ENCODE data around the gene IRX1.

IRX1 gene

GRCh38 chr5:3600106-3601060 is 4.8 kb downstream of the IRX1 start:
- DNase-seq (ENCODE audit: low read depth, low spot score) = no peak

DNA sequence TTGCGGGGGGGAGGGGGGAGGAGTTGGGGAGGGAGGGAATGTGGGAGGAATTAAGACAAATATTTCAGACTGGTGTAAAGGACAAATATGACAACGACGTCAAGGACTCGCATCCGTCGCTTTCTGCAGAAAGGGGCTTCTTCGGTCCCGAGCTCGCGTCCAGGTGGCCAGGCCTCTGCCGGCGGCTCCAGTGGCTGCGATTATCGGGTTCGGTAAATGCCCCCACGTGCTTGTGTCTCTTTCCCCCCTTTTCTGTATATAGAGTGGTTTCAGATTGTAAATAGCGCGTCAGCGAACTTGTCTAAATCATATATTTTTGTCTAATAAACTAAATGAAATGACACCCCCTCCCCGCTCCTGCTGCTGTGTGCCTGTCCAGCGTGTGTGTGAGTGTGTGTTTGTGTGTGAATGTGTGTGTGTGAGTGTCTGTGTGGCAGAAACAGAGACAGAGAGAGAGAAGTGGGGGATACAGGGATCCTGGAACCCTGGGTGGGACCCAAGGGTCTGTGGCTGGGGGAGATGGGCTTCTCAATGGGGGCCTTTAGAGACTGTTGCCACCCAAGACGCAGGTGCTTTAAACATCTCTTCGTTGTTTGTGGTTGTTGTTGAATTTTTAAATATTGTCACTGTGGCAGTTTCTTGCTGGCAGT is 5.6 kb downstream of the IRX1 start:
- DNase-seq (ENCODE audit: low read depth, low spot score) = no peak

GRCh38 chr5:3601911-3602782 is 6.5 kb downstream of the IRX1 start:
- DNase-seq (ENCODE audit: low read depth, low spot score) = no peak

DNA sequence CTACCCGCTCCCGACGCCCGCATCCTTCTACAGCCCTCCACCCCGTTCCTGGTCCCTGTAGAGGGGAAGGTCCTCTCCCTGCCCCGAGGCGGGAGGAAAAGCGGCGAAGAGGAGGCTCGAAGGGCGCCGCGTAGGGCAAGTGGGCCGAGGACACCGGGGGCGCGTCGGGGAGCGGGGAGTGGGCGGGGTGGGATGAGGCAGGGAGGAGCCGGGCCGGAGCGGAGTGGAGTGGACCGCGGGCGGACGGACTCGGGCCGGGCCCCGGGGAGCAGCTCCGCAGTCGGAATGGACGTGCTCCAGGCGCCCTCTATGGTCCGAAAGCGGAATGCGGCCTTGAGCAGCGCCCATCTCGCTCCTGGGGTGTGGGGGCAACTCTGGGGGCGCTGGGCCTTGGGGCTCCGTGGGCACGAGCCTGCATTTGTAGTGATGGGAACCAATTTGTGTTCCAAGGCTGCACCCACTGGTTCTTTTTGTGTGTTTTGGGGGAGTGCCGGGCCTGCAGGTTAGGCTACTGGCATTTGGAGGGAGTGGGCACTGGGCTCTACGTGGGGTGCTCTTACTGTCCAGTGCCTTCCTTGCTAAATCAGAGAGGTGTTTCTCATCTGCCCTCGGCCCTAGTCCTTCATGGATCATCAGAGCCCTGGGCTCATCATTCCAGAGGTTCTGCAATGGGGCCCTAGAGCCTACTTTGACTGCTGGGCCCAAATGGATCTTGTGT is 7.3 kb downstream of the IRX1 start:
- DNase-seq (ENCODE audit: low read depth, low spot score) = no peak

- DNase-seq (ENCODE audit: low read depth, low spot score) = no peak
Observed at GRCh38 chr5:3604501-3604900, 8.9 kb downstream of the IRX1 start.

GRCh38 chr5:3605298-3606010 is 9.8 kb downstream of the IRX1 start:
- no peak for DNase-seq (ENCODE audit: low read depth, low spot score)

DNA sequence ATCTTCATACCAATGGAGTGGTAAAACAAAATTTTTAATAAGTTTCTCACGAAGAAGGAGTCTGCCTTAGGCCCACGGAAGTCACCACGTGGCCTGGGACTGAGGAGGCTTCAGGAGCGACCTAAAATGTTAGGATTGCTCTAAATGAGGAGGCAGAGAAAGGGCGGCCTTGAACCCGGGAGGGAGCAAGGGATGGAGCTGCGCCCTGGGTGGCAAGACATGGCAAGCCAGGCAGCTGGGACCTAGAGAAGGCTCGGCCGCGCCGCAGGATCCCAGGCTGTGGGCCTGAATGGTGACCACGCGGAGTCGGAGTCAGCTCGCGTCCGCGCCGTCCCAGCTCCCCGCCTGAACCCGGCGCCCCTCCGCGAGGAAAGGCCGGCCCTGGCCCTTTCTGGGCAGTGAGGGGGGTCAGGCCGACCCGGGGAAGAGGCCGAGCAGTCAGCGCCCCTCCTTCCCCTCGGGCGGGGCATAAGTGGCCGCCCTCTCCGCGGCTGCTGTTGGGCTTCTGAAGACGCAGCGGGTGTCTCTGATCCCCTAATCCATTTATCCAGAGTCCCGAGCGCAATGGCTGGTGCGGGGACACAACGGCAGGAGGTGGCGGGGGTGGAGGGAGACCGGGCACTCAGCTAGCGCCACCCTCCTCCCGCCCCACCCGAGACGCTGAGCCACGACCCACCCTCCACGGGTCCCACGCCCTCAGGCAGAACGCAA is 10.6 kb downstream of the IRX1 start:
- no peak for DNase-seq (ENCODE audit: low read depth, low spot score)

GRCh38 chr5:3607541-3608181 is 12.0 kb downstream of the IRX1 start:
- DNase-seq (ENCODE audit: low read depth, low spot score) = no peak

GRCh38 chr5:3609120-3609681 is 13.6 kb downstream of the IRX1 start:
- no peak for DNase-seq (ENCODE audit: low read depth, low spot score)

DNA sequence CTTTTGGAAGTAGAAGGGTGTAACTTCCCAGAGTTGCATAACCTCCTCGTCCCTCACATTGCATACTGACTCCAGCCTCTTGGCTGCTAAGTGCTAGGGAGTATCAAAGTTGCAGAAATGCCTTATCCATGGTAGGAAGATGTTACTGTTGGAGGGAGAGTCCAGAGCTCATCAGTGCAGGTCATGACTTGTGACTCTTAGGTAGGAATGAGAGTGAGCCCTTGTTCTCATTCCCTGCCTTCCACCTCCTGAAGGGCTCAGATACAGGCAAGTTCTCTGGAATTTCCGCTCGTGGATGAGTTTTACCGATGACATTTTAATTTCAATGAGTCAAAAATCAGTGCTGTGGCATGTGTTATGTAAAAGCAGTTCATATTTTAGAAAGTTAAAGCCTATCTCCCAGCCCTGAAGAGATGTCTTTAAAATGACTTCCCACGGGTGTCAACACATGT is 17.0 kb downstream of the IRX1 start:
- no peak for DNase-seq (ENCODE audit: low read depth, low spot score)

DNA sequence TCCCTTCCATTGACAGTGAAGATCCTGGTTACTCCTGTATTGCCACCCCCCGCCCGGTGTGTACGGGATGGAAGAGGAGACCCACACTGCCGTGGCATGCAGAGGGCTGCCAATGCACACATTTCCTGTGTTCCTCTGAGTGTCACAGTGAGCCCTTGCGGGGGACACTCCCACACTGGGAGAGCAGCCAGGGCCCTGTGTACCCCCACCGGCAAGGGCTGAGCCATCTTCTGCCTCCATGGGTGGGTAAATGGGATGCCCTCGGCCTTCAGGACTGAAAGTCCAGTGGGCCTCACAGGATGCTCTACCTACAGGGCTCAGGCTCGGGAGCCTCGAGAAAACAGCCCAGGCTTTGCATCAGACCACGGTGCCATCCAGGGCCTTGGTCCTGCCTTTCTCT is 18.1 kb downstream of the IRX1 start:
- DNase-seq (ENCODE audit: low read depth, low spot score) = no peak

- no peak for DNase-seq (ENCODE audit: low read depth, low spot score)
Observed at GRCh38 chr5:3615217-3615616, 19.6 kb downstream of the IRX1 start.

GRCh38 chr5:3615829-3616228 is 20.2 kb downstream of the IRX1 start:
- no peak for DNase-seq (ENCODE audit: low read depth, low spot score)

GRCh38 chr5:3619579-3619978 is 23.9 kb downstream of the IRX1 start:
- DNase-seq (ENCODE audit: low read depth, low spot score) = no peak

DNA sequence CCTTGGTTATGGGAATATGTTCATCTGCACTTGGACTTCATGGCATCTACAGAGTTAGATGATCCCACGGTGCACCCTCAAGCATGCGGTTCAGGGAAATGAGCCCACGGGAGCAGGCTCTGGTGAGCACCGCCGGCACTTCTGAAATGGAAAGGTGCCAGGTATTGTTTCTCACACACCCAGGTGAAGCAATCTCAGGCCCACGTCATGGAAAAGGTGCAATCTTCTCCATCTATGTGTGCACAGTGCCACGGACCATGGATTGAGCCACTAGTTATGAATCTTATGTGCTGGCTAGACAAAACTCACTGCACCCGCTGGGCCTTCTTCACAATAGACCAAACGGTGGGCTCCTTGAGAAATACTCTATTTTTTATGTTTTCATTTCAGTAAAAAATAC is 27.3 kb downstream of the IRX1 start:
- no peak for DNase-seq (ENCODE audit: low read depth, low spot score)

DNA sequence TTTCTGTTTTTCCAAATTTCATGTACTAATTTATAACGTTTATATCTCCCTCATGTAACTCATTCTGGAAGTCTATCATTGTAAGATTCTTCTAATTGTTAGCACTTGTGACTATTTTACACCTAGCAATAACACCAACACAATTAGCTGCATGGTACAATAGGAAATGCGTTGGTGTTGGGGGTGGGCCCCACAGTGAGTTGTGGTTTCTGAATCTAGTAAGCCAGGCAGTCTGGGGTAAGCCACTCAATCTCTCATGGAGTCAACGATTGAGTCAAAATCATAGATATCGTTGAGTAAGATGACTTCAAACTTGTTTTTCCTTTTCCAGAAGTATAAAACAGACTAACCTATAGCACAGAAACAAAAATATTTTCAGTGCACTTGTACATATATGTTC is 30.0 kb downstream of the IRX1 start:
- DNase-seq (ENCODE audit: low read depth, low spot score) = no peak

DNA sequence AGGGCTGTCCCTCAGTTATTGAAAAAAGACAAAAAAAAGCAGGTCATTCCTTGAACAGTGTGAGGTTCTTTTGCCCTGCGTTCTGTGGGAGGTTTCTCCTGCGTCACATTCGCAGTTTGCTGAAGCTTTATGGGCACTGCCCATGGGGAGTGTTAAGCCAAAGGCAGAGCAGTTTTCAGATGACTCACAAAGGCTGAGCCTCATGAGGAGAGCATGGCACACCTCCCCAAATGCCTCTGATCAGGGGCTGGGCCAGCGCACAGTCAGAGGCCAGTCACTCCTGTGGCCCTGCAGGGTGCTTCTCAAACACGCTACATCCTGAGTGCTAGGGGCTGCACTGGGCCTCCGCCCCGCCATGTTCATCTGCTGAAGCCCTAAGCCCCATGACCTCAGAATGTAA is 38.4 kb downstream of the IRX1 start:
- DNase-seq (ENCODE audit: low read depth, low spot score) = no peak

DNA sequence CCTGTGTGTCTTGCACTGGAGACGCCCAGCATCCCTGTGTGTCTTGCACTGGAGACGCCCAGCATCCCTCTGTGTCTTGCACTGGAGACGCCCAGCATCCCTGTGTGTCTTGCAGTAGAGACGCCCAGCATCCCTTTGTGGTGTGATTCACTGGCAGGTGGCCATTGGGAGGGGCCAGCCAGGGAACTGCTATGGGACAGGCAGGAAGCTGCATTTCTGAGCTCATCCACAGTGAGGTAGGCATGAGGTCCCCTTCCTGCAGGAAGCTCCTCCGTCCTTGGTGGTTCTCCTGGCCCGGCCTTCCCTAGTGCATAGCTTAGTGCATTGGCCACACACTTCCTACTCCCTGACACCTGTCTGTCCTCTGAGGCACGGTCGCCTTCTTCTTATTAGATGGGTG is 43.5 kb downstream of the IRX1 start:
- DNase-seq (ENCODE audit: low read depth, low spot score) = no peak

DNA sequence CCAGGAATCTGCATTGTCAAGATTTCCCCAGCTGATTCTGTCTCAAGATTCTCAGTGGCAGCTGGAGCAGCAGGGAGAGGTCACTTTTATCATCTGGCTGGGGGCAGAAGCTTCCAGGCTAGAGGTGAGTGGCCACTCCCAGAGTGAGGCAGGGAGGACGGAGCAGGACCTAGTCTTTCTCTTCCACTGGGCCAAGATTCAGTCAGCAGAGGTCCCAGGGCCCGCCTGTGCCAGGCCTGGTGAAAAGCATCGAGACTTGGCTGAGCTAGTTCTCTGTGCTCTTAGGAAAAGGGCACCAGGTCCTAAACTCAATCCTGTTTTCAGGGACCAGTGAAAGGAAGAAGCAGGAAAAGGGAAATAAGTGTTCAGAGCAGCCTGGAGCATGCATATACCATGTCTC is 46.6 kb downstream of the IRX1 start:
- no peak for DNase-seq (ENCODE audit: low read depth, low spot score)

Measured in iPS DF 19.7 (cell line).